ENCODE measurements around the gene PLEKHH3.
A peak's percentile ranks its signal among the peaks of the same experiment; 100 is the strongest.
"Not testable (repeated sequence)": the region's sequence is repeated elsewhere in the genome, so short reads cannot be mapped to it uniquely, and the experiment has no call there.

Gene PLEKHH3

DNA sequence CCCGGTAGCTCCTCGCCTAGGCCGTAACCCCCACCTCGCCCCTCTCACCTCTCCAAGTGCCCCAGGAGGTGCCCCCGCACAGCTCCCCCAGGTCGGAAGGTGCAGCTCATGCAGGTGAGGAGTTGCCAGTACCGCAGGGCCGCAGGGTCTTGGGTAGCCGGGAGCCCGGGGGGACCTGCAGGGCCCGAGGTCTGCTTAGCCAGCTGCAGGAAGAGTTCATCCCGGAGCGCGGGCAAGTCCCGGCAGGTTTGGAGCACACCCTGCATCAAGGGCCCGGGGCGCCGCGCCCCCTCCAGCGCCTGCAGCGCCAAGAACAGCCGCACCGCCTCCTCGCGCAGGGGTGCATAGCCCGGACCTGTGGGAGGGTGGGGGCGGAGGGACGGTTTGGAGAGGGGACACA lies 4.8 kb downstream of the PLEKHH3 start:
- peak; percentile 45 for DNase-seq (ENCODE audit: low read depth, low spot score)

DNA sequence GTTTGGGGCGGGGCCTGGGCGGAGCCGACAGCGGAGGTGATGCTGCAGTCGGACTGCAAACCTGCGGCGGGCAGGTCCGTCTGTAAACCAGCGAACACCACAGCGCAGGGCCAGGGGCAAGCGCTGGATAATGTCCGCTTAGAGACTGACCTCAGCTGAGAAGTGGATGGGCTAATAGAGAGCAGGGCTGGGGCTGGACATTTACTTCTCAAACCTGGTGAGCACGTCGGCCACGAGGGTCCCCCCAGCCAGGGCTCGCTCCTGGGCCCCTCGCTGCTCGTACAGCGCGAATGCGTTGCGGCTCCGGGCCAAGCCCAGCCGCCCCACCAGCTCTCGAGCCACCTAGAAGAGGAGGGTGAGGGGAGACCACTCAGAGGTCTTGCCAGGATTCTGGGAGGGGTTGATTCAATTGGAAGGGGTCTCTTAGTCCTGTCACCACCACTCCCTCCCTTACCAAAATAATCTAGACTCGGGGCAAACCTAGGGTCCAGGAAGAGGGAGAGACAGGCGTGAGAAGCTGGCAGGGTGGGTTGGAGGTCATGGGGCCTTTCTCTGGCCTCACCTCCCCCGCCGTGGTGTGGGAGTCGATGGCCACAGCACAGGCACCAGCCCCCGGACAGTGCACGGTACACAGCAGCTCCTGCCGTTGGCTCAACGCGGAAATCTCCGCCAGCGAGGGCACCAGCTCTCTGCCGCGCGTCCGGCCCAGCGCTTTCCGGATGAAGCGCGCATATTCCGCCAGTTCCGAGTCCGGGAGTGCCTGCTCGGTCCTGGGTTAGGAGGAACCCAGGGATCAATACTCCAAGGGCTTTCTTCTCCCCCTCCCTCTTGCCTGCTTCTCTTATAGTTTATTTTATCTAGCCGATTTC lies 5.8 kb downstream of the PLEKHH3 start:
- peak; percentile 37 for DNase-seq (ENCODE audit: low read depth, low spot score)

DNA sequence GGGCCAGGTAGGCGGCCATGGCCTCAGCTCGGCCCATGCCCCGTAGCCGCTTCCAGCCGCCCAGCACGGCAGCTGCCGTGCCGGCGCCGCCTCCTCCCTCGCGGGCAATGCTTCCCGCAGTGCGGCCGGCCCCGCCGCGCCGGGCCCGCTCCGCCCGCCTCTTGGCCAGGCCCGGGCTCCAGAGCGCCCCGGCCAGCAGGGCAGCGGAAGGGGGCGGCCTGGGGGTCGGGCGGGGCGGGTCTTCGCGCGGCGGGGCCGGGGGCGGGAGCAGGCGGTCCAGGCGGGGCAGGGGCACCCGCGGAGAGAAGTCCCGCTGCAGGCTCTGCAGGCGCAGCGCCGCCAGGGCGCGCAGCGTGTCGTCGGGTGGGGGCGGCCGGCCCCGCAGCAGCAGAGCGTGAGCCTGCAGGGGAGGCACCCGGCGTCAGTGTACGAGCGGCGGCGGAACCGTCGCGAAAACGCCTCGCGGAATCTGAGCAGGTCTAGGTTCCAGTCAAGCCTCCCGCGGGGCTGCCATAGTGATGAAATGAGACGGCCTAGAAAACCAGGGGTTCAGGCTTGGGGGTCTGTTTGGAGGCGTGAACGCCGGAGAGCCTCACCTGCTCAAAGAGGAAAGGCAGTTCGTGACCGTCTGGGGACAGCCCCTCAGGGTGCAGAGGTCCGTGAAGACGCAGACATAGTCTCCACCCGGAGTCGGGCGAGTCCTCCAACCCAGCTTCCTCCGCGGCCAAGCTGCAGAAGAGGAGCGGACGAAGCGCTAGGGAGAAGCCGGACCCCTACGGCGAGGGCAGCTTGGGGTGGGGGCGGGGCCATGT lies 6.6 kb downstream of the PLEKHH3 start:
- DNase-seq (ENCODE audit: low read depth, low spot score) = peak; percentile 71

DNA sequence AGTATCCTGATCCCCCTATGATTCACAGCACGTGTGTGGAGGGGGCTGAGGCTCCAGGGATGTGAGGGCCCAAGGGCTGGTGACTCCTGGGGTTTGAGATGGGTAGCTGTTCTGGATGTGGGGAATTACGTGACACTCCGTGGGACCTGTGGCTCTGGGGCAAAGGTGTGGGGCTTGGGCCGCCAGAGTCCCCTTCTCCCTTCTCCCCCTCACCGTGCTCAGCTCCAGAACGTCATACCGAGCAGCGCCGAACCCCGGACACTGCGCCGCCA lies 7.2 kb downstream of the PLEKHH3 start:
- no peak for DNase-seq (ENCODE audit: low read depth, low spot score)

DNA sequence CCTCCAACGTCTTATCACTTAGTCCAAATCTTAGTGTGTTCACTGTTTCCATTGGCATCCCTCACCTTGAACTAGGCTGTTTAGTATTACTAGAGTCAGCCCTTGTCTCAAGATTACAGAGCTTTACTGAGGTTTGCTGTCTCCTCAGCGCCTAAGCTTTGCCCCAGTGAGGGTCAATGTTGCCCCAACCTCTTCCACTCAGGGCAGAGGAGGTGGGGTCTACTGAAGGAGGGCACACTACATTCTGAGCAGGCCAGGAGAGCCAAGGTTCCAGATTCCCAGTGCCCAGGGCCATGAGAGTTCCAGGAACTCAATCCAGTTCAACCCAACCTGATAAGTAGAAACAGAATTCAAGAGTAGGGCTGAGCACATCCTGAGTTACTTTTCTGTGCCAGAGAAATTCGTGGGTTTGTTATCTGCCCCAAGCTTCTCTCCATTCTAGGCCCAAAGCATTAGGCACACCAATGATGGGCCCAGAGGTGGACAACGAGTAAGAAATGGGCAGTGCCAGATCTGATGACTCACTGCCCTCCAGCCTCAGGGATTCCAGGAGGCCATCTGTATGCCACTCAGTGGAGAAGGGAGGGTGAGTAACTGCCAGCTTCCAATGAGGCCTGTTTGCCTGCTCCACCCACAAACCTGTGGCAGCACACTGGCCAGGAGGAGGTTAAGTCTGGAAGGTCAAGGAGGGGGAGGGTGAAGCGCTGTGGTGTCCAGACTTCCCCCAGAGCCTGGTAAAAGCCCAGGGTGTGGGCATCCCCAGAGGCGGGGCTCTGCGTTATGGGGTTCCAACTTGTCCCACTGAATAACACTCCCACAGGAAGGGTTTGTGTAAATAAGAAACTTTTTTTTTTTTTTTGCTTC lies 9.5 kb downstream of the PLEKHH3 start:
- no peak for DNase-seq (ENCODE audit: low read depth, low spot score)

DNA sequence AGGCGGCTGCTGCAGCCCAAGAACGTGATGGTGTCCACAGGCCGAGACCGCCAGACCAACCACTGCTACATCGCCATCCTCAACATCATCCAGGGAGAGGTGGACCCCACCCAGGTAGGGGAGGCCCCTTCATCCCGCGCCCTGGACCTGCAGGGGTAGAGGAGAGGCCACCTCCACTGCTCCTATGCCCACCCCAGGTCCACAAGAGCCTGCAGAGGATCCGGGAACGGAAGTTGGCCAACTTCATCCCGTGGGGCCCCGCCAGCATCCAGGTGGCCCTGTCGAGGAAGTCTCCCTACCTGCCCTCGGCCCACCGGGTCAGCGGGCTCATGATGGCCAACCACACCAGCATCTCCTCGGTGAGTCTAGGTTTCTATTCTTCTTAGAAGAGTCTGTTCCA lies 10.7 kb downstream of the PLEKHH3 start:
- DNase-seq (ENCODE audit: low read depth, low spot score) = not testable (repeated sequence)

DNA sequence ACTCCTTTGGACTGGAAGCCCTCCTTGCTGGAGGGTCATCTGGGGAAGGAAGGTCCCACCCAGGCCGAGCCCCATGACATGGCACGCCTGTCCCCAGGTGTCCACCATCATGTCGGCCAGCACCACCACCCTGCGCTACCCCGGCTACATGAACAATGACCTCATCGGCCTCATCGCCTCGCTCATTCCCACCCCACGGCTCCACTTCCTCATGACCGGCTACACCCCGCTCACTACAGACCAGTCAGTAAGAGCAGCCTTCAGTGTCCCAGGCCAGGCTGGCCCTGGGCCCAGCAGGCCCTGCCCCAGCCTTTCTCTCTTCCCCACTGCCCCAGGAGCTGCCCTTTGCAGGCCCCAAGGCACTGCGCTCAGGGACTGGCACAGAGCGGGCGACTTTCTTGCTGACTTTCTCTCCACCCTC lies 11.2 kb downstream of the PLEKHH3 start:
- DNase-seq (ENCODE audit: low read depth, low spot score) = no peak

DNA sequence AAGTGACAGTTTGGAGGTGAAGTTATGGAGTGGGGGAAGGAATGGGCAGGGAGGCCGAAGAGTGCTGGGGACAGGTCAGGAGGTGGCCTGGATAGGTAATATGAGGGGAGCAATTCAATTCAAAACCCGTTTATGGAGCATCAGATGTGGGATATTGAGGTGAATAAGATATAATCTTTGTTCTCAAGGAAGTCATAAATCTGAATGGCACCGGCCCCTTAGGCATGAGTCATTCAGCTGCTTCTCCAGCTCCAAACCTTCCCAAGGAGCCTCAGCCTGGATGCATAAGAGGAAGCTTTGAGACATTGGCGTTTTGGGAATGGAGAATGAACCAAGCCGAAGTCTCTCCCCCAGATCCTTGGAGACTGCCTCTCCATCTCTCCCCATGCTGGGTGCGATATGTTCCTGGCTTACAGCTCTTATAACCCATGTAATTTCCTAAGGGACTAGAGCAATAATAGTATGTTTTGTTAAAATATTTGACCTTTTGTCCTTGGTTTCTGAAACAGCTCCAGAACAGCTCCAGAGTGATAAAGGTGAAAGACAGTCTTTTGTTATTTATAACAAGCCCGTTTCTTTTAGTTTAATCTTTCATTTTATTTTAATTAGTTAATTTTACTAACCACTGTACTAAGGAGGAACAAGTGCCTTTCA lies 16.0 kb downstream of the PLEKHH3 start:
- no peak for DNase-seq (ENCODE audit: low read depth, low spot score)

DNA sequence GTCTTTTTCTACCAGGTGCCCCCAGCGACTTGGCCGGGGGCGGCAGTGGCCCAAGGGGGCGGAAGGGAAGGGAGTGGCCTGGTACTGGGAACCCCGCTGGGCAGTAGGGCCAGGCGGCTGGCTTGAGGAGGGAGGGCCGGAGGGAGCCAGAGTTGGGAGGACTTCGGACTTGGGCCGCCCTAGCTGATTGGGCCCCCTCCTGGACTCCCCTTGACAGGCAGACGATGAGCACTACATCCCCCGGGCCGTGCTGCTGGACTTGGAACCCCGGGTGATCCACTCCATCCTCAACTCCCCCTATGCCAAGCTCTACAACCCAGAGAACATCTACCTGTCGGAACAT lies 16.9 kb downstream of the PLEKHH3 start:
- DNase-seq (ENCODE audit: low read depth, low spot score) = not testable (repeated sequence)

DNA sequence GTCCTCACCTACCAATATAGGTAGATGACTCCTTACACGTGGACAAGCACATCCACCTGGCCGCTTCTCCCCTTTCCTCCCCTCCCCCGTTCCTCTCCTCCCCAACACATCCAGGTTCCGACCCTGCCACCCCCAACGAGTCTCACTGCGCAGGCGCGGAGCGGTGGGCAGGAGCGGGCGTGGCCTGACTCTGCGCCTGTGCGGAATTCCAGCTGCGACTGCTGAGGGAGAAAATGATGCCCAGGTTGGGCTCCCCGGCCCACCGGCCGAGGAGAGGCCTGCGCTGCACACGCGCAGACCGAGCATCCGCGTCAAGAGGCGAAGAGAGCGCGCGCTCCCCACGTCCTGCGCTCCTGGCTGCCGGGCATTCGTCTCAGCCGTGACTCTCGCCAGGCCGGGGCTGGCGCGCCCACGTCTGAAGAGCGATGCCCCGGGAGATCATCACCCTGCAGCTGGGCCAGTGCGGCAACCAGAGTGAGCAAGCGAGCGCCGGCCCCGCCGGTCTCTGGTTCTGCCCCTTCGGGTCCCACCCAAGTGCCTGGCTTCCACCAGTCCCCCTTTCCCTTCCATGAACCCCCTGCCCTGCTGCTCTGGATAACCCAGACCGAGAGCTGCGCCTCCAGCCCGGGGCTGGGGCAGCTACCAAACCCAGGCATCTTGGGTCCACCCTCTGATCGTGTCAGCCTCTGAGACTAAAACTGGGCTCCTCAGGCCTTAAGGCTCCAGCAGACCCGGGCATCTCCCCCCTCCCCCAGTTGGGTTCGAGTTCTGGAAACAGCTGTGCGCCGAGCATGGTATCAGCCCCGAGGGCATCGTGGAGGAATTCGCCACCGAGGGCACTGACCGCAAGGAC lies 17.5 kb downstream of the PLEKHH3 start, which contains the start of gene TUBG2:
Gene TUBG2, plus strand, starts transcription at position 206 of the 853 bp plus-strand sequence. Its CDS starts 220 bp downstream, at position 426.
- DNase-seq (ENCODE audit: low read depth, low spot score) = peak; percentile 95

DNA sequence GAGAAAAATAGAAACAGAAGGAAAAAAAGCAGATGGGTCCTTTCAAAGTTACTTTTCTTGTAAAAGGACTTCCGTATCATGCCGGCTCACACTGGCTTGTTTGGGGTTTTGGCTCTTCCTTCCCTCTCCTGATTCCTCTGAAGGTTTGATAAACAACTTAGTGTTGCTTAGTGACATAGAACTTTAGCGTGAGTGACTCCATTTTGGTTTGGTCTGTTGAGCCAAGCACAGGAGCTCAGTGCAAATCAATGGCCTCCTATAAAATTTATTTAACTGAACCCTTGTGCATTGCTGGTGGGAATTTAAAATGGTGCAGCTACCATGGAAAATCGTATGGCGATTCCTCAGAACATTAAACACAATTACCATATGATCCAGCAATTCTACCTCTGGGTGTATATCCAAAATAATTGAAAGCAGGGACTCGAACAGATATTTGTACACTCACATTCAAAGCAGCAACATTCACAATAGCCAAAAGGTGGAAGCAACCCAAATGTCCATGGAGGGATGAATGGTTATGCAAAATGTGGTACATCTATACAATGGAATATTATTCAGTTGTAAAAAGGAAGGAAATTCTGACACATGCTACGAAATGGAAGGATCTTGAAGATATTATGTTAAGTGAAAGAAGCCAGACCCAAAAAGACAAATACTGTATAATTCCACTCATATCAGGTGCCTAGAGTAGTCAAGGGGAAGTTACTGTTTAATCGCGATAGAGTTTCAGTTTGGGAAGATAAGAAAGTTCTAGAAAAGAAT lies 18.8 kb downstream of the PLEKHH3 start:
- DNase-seq (ENCODE audit: low read depth, low spot score) = no peak

DNA sequence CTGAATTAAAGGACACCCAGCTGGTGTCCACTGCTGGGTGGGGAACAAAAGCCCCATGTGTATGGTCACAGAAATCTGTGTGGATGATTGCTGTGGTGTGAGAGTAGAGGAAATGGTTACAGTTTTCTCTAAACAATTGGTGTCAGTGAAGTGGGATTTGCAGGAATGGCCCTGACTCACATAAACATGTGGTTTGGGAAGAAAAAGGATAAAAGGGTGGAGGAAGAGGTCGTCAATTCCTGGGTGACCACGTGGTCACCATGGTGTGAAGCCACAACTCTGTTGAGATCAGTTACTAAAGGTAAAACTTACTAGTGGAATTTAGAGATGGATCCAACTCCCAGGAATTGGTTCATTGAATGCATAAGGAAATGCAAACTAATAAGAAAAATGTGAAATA lies 21.3 kb downstream of the PLEKHH3 start:
- no peak for DNase-seq (ENCODE audit: low read depth, low spot score)

DNA sequence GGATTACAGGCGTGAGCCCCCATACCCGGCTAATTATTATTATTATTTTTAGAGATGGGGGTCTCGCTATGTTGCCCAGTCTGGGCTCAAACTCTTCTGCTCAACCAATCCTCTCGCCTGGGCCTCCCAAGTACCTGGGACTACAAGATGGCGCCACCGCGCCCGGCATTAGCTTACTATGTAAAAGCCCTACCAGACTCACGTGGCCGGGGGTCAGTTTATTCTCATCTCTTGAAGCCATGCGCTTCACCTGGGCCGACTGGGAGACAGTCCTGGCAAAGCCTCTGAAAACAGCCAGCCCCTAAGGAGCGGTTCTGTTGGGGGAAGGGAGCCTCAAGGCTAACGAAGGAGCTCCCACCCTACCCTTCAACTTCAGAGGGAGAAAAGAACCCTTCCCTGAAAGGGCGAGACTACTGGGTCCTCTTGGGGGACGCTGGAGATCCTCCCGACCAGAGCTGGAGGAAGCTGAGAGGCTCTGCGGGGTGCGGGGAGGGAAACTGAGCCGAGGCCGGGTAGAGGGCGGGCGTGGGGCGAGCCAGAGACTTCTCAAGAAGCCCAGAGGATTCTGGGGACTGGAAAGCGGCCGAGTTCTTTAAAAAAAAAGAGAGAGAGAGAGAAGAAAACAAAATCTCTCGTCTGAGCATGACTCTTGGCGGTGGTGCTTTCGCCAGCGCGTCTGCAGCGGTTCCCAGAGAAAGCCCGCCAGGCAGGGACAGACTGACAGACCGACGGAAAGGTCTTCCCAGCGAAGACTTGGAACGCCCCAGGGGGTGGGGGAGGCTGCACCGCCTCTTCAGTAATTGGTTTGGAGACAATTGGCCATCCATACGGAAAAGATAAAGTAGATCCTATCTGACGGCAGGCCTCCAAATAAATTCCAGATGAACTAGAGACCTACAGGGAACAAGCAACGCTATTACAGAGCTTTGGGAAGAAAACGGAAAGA lies 23.3 kb downstream of the PLEKHH3 start:
- peak; percentile 94 for DNase-seq (ENCODE audit: low read depth, low spot score)

DNA sequence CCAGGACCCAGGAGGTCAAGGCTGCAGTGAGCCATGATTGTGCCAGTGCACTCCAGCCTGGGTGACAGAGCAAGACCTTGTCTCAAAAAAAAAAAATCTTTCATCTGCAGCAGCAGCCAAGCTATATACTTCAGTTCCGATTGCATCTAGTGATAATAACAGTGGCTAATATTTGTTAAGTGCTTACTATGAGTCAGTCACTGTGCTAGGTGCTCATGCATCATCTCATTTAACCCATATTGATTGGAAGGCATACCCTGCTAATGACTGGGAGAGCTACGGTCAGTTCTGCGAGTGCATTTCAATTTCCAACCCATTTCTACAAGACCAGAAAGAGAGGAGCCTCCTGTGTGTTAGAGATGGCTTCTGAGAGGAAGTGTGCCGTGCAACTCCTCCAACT lies 25.4 kb downstream of the PLEKHH3 start:
- DNase-seq (ENCODE audit: low read depth, low spot score) = no peak

DNA sequence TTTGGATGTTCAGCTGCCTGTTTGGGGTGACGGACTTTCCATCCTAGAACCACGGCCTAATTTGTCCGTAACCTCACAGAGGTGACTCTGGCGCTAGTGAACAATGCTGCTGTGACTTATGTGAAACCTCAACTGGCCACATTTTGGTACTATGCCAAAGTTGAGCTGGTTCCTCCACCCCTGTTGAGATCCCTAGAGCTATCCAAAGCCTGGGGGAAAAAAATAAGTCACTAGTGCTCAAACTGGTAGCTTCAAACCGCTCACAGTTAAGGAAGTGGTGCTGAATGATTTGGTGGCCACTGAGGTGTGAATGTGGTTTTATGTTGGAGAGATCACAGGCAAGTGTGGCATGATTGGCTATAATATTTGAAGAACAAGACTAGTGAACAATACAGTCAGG lies 29.0 kb downstream of the PLEKHH3 start:
- DNase-seq (ENCODE audit: low read depth, low spot score) = no peak

DNA sequence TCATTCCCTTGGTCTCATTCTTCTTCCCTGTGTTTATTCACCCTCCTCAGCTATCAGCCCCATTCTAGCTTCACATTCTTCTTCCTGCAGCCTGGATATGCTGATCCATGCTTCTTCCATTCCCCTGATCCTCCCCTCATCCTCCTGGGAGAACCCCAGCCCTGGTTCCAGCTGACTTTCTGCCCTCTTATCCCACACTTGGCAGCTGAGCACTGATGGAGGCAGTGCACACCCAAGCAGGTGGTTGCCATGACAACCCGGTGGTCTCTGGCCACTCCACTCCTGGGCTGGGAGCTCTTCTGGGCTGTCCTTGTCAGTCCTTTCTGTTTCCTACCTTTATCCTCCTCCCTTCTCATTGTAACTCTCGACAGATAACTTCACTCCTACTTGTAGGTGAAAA lies 34.5 kb downstream of the PLEKHH3 start:
- DNase-seq (ENCODE audit: low read depth, low spot score) = peak; percentile 18

DNA sequence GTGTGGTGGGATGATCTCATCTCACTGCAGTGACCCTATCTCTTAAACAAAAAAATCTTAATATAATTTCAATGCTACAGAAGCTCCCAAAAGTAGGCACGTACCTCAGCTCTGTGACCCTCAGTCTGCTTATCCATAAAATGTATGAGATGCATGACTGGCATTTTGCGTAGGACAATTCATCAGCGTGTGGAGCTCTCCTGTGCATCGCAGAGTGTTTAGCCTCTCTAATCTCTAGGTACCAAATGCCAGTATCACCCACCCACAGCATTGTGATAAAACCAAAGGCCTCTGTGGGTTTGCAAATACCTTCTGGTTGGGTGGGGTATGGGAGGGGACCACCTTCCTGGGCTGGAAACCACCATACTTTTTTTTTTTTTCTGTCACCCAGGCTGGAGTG lies 36.7 kb downstream of the PLEKHH3 start:
- no peak for DNase-seq (ENCODE audit: low read depth, low spot score)

DNA sequence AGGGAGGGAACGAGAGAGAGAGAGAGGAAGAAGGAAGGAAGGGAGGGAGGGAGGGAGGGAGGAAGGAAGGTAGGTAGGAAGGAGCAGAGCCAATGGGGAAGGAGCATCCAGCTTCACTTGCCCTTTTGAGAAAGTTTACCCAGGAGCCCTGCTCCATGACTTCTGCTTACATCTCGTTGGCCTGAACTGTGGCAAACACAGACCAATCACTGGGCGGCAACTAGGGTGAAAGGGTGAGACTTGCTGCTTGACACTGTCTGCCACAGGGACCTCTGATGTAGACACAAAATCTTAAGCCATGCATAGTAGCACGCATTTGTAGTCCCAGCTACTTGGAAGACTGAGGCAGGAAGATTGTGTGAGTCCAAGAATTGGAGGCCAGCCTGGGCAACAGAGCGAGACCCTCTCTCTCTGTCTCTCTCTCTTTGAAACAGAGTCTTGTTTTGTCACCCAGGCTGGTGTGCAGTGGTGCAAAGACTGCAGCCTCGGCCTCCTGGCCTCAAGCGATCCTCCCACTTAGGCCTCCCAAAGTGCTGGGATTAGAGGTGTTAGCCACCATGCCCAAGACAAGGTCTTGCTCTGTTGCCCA lies 37.2 kb downstream of the PLEKHH3 start:
- DNase-seq (ENCODE audit: low read depth, low spot score) = no peak
